GM23338 (cell line): ENCODE data around the gene ELAVL3. TPM values are rescaled to one million over a fixed set of nuclear protein-coding genes. Genes with fewer than 3 reads are reported as not detected.

Experiments used
- ATAC-seq: fragments of 200-7000 bp; cut with Tn5 transposase; 3 replicates; pipeline ENCODE4 v1.9.1; 2020
- DNase-seq: peaks from one replicate; pipeline ENCODE4 v3.0.0-alpha.2; 2015; ENCODE audit warnings: low spot score
- H2AFZ ChIP-seq: fragments of 200-600 bp; sonication (generic); 2 replicates; pipeline ENCODE4 v1.8.0; 2016; ENCODE audit warnings: antibody characterized with exemption, mild to moderate bottlenecking, moderate library complexity
- H3F3A ChIP-seq: fragments of 200-600 bp; sonication (generic); replicated peaks from 2 replicates; pipeline ENCODE4 v1.8.0; 2017; ENCODE audit warnings: antibody characterized with exemption, mixed run types, low read depth
- H3K27ac ChIP-seq: fragments of 200-600 bp; sonication (generic); 2 replicates; pipeline ENCODE4 v1.6.1; 2016; ENCODE audit warnings: low read depth
- H3K27me3 ChIP-seq: fragments of 200-600 bp; sonication (generic); 2 replicates; pipeline ENCODE4 v1.8.0; 2016; ENCODE audit warnings: mild to moderate bottlenecking, mixed run types, moderate library complexity; ENCODE audit not compliant: insufficient read depth
- H3K36me3 ChIP-seq: fragments of 200-600 bp; sonication (generic); 2 replicates; pipeline ENCODE4 v1.8.0; 2016; ENCODE audit warnings: mild to moderate bottlenecking; ENCODE audit not compliant: insufficient read depth
- H3K4me1 ChIP-seq: fragments of 200-600 bp; sonication (generic); 2 replicates; pipeline ENCODE4 v1.8.0; 2016; ENCODE audit warnings: mild to moderate bottlenecking, moderate library complexity; ENCODE audit not compliant: insufficient read depth
- H3K4me2 ChIP-seq: fragments of 200-600 bp; sonication (generic); 2 replicates; pipeline ENCODE4 v1.7.1; 2017; ENCODE audit warnings: mixed run types
- H3K4me3 ChIP-seq: fragments of 200-600 bp; sonication (generic); 2 replicates; pipeline ENCODE4 v1.6.1; 2016; ENCODE audit warnings: mixed run types
- H3K79me2 ChIP-seq: fragments of 200-600 bp; sonication (generic); replicated peaks from 2 replicates; pipeline ENCODE4 v1.8.0; 2017; ENCODE audit warnings: mild to moderate bottlenecking; ENCODE audit not compliant: insufficient read depth
- H3K9me2 ChIP-seq: fragments of 200-600 bp; sonication (generic); 2 replicates; pipeline ENCODE4 v1.8.0; 2017; ENCODE audit not compliant: insufficient read depth
- H4K20me1 ChIP-seq: fragments of 200-600 bp; sonication (generic); replicated peaks from 2 replicates; pipeline ENCODE4 v1.8.0; 2017; ENCODE audit warnings: mild to moderate bottlenecking; ENCODE audit not compliant: insufficient read depth
- H3K27ac Mint-ChIP-seq: 2 replicates; pipeline ENCODE4 v1.8.0; 2020; ENCODE audit warnings: inconsistent platforms, mild to moderate bottlenecking, moderate library complexity, mixed read lengths
- H3K27me3 Mint-ChIP-seq: 3 replicates; pipeline ENCODE4 v1.8.0; 2022; ENCODE audit warnings: low read depth, mild to moderate bottlenecking, moderate library complexity, mixed read lengths, inconsistent platforms; ENCODE audit not compliant: insufficient read depth, poor library complexity
- H3K36me3 Mint-ChIP-seq: 3 replicates; pipeline ENCODE4 v1.8.0; 2021; ENCODE audit warnings: low read depth, mild to moderate bottlenecking, inconsistent platforms, moderate library complexity, mixed read lengths
- H3K4me1 Mint-ChIP-seq: 3 replicates; pipeline ENCODE4 v1.8.0; 2020; ENCODE audit warnings: mild to moderate bottlenecking, inconsistent platforms, mixed read lengths
- H3K4me3 Mint-ChIP-seq: 3 replicates; pipeline ENCODE4 v1.8.0; 2021; ENCODE audit warnings: moderate library complexity, mild to moderate bottlenecking, inconsistent platforms, mixed read lengths
- H3K9me3 Mint-ChIP-seq: 3 replicates; pipeline ENCODE4 v1.8.0; 2020; ENCODE audit warnings: moderate library complexity, mild to moderate bottlenecking, inconsistent platforms, mixed read lengths
- CREB1 ChIP-seq: fragments of 250-450 bp; sonication (Bioruptor Pico); IDR thresholded peaks from 2 replicates; pipeline ENCODE4 v1.5.0; 2020; ENCODE audit warnings: low read depth, mild to moderate bottlenecking, moderate library complexity
- EZH2 ChIP-seq: fragments of 200-600 bp; sonication (generic); IDR thresholded peaks from one replicate; pipeline ENCODE4 v1.8.0; 2017; ENCODE audit warnings: antibody characterized with exemption, mild to moderate bottlenecking, low read depth; ENCODE audit not compliant: unreplicated experiment
- EZH2phosphoT487 ChIP-seq: fragments of 200-600 bp; sonication (generic); IDR thresholded peaks from one replicate; pipeline ENCODE4 v1.8.1; 2018; ENCODE audit warnings: antibody characterized with exemption; ENCODE audit not compliant: unreplicated experiment
- JUNB ChIP-seq: IDR thresholded peaks from one replicate; pipeline ENCODE4 v1.6.1; 2016; ENCODE audit warnings: antibody characterized with exemption; ENCODE audit not compliant: unreplicated experiment
- NANOG ChIP-seq: IDR thresholded peaks from 2 replicates; pipeline ENCODE4 v1.6.1; 2016; ENCODE audit warnings: antibody characterized with exemption, borderline replicate concordance
- POLR2AphosphoS5 ChIP-seq: IDR thresholded peaks from 2 replicates; pipeline ENCODE4 v1.6.1; 2016; ENCODE audit warnings: antibody characterized with exemption, low read depth
- STAT1 ChIP-seq: IDR thresholded peaks from one replicate; pipeline ENCODE4 v1.6.1; 2016; ENCODE audit warnings: antibody characterized with exemption; ENCODE audit not compliant: unreplicated experiment
- ZNF114 ChIP-seq: fragments of 250-450 bp; sonication (Bioruptor Pico); IDR thresholded peaks from 2 replicates; pipeline ENCODE4 v1.5.0; 2020; ENCODE audit warnings: mild to moderate bottlenecking, moderate library complexity
- ZNF331 ChIP-seq: fragments of 250-450 bp; sonication (Bioruptor Pico); IDR thresholded peaks from 2 replicates; pipeline ENCODE4 v1.5.0; 2020; ENCODE audit warnings: low read depth, mild to moderate bottlenecking, moderate library complexity
- polyA plus RNA-seq: library from polyadenylated mRNA; unstranded; fragments of >200 nt; fragmentation: Nextera tagmentation; extraction: Ambion mirVana; gene quantifications from 2 replicates; pipeline ENCODE4 v1.2.1, GENCODE V29; 2016
- total RNA-seq: library from RNA; depleted of rRNA; stranded (reverse); fragments of >200 nt; shearing (Covaris generic); gene quantifications from 2 replicates; pipeline ENCODE4 v1.2.3, GENCODE V29; 2014
- TF ChIP-seq, protein P1 (sequence below): IDR thresholded peaks from 2 replicates; pipeline ENCODE4 v1.6.1; 2016; ENCODE audit warnings: antibody characterized with exemption
- TF ChIP-seq, protein P2 (sequence below), 2 experiments: fragments of 200-600 bp in 1 of 2; sonication (generic) in 1 of 2; conservative IDR thresholded peaks; 2 replicates each; pipeline versions ENCODE4 v1.5.1 to v1.6.1; 2016 to 2017; ENCODE audit warnings: antibody characterized with exemption in 2 of 2, low read depth in 2 of 2, mild to moderate bottlenecking in 2 of 2, moderate library complexity in 1 of 2
- TF ChIP-seq, protein P3 (sequence below): IDR thresholded peaks from one replicate; pipeline ENCODE4 v1.6.1; 2018; ENCODE audit warnings: antibody characterized with exemption; ENCODE audit not compliant: unreplicated experiment
- TF ChIP-seq, protein P4 (sequence below): fragments of 250-450 bp; sonication (Bioruptor Pico); IDR thresholded peaks from 2 replicates; pipeline ENCODE4 v1.5.0; 2020; ENCODE audit warnings: mild to moderate bottlenecking, moderate library complexity

The ELAVL3 gene
- total and polyA plus RNA-seq, 2 experiments from 2014 or later = 0.45 to 1.2 TPM

DNA sequence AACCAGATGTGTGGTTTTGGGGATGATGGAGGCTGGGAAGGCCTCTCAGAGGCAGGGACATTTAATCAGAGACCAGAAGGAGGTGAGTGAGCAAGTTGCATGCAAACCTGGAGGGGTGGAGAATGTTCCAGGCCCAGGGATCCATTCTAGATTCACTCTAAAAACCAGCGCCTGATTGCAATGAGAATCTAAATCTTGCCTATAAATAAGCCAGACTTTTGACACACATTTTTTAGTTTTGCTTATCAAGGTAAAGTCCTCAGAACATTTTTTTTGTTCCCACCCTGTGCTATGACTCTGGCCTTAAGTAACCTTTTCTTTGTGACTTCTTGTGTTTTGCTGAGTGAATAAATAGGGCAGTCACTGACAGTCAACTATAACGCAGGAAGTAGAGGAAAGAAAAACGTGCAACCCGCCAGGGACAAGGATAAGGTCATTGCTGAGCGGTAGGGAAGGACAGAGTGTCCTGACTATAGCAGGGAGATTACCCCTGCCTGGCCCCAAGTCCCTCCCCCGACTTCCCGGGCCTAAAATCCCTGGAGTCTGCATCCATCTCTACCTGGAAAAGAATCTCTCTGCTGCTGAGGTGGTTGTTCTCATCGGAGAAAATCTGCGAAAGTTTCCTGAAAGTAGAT is 76.1 kb downstream of the ELAVL3 start:
- H3K27ac ChIP-seq = 0 out of 2 replicates have a peak overlapping the region, but pooled peaks have one; percentile 32

More for the DNA sequence above, 76.1 kb downstream of the ELAVL3 start:
- Histone ChIP-seq H2AFZ (no peak overlapping the region), H3K79me2 (no peaks in the 10 kb centered on the region), H3K9me2 (no peaks in the 10 kb centered on the region), H3K4me3 (no peak overlapping the region), H3K27me3 (no peaks in the 10 kb centered on the region), H3K4me2 (no peak overlapping the region), H3F3A (peaks cover 6% of the 10 kb centered on the region; the same call in 1 of the 2 replicates), H4K20me1 (0 out of 2 replicates have a peak, but pooled peaks cover 7% of the 10 kb centered on the region), H3K4me1 (peaks cover 2% of the 10 kb centered on the region; the same call in 1 of the 2 replicates), H3K36me3 (no peaks in the 10 kb centered on the region)
- Mint-ChIP-seq H3K36me3 (peaks cover 33% of the 10 kb centered on the region), H3K4me3 (no peak overlapping the region), H3K27ac (peak overlapping the region; percentile 67; the same call in 1 of the 2 replicates), H3K9me3 (no peaks in the 10 kb centered on the region), H3K4me1 (no peaks in the 10 kb centered on the region; the same call in 2 of the 3 replicates), H3K27me3 (peaks cover 9% of the 10 kb centered on the region)
- DNase-seq (no peak), ATAC-seq (no peak)
- TF ChIP-seq, protein P1, sequence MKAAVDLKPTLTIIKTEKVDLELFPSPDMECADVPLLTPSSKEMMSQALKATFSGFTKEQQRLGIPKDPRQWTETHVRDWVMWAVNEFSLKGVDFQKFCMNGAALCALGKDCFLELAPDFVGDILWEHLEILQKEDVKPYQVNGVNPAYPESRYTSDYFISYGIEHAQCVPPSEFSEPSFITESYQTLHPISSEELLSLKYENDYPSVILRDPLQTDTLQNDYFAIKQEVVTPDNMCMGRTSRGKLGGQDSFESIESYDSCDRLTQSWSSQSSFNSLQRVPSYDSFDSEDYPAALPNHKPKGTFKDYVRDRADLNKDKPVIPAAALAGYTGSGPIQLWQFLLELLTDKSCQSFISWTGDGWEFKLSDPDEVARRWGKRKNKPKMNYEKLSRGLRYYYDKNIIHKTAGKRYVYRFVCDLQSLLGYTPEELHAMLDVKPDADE = no peak
- TF ChIP-seq, protein P2, sequence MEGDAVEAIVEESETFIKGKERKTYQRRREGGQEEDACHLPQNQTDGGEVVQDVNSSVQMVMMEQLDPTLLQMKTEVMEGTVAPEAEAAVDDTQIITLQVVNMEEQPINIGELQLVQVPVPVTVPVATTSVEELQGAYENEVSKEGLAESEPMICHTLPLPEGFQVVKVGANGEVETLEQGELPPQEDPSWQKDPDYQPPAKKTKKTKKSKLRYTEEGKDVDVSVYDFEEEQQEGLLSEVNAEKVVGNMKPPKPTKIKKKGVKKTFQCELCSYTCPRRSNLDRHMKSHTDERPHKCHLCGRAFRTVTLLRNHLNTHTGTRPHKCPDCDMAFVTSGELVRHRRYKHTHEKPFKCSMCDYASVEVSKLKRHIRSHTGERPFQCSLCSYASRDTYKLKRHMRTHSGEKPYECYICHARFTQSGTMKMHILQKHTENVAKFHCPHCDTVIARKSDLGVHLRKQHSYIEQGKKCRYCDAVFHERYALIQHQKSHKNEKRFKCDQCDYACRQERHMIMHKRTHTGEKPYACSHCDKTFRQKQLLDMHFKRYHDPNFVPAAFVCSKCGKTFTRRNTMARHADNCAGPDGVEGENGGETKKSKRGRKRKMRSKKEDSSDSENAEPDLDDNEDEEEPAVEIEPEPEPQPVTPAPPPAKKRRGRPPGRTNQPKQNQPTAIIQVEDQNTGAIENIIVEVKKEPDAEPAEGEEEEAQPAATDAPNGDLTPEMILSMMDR (conservative IDR thresholded peaks at IDR 0.05; ENCODE audit: low read depth in 2 of 2) = no peak
- TF ChIP-seq ZNF331 (CRISPR knock-in tag) = no peak
- TF ChIP-seq NANOG = no peak
- TF ChIP-seq STAT1 = no peak
- no peak for TF ChIP-seq CREB1 (CRISPR knock-in tag)
- TF ChIP-seq, protein P3, sequence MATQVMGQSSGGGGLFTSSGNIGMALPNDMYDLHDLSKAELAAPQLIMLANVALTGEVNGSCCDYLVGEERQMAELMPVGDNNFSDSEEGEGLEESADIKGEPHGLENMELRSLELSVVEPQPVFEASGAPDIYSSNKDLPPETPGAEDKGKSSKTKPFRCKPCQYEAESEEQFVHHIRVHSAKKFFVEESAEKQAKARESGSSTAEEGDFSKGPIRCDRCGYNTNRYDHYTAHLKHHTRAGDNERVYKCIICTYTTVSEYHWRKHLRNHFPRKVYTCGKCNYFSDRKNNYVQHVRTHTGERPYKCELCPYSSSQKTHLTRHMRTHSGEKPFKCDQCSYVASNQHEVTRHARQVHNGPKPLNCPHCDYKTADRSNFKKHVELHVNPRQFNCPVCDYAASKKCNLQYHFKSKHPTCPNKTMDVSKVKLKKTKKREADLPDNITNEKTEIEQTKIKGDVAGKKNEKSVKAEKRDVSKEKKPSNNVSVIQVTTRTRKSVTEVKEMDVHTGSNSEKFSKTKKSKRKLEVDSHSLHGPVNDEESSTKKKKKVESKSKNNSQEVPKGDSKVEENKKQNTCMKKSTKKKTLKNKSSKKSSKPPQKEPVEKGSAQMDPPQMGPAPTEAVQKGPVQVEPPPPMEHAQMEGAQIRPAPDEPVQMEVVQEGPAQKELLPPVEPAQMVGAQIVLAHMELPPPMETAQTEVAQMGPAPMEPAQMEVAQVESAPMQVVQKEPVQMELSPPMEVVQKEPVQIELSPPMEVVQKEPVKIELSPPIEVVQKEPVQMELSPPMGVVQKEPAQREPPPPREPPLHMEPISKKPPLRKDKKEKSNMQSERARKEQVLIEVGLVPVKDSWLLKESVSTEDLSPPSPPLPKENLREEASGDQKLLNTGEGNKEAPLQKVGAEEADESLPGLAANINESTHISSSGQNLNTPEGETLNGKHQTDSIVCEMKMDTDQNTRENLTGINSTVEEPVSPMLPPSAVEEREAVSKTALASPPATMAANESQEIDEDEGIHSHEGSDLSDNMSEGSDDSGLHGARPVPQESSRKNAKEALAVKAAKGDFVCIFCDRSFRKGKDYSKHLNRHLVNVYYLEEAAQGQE = no peak
- no peak for TF ChIP-seq POLR2AphosphoS5
- no peak for TF ChIP-seq ZNF114
- TF ChIP-seq JUNB = no peak
- TF ChIP-seq EZH2 = no peak
- TF ChIP-seq, protein P4, sequence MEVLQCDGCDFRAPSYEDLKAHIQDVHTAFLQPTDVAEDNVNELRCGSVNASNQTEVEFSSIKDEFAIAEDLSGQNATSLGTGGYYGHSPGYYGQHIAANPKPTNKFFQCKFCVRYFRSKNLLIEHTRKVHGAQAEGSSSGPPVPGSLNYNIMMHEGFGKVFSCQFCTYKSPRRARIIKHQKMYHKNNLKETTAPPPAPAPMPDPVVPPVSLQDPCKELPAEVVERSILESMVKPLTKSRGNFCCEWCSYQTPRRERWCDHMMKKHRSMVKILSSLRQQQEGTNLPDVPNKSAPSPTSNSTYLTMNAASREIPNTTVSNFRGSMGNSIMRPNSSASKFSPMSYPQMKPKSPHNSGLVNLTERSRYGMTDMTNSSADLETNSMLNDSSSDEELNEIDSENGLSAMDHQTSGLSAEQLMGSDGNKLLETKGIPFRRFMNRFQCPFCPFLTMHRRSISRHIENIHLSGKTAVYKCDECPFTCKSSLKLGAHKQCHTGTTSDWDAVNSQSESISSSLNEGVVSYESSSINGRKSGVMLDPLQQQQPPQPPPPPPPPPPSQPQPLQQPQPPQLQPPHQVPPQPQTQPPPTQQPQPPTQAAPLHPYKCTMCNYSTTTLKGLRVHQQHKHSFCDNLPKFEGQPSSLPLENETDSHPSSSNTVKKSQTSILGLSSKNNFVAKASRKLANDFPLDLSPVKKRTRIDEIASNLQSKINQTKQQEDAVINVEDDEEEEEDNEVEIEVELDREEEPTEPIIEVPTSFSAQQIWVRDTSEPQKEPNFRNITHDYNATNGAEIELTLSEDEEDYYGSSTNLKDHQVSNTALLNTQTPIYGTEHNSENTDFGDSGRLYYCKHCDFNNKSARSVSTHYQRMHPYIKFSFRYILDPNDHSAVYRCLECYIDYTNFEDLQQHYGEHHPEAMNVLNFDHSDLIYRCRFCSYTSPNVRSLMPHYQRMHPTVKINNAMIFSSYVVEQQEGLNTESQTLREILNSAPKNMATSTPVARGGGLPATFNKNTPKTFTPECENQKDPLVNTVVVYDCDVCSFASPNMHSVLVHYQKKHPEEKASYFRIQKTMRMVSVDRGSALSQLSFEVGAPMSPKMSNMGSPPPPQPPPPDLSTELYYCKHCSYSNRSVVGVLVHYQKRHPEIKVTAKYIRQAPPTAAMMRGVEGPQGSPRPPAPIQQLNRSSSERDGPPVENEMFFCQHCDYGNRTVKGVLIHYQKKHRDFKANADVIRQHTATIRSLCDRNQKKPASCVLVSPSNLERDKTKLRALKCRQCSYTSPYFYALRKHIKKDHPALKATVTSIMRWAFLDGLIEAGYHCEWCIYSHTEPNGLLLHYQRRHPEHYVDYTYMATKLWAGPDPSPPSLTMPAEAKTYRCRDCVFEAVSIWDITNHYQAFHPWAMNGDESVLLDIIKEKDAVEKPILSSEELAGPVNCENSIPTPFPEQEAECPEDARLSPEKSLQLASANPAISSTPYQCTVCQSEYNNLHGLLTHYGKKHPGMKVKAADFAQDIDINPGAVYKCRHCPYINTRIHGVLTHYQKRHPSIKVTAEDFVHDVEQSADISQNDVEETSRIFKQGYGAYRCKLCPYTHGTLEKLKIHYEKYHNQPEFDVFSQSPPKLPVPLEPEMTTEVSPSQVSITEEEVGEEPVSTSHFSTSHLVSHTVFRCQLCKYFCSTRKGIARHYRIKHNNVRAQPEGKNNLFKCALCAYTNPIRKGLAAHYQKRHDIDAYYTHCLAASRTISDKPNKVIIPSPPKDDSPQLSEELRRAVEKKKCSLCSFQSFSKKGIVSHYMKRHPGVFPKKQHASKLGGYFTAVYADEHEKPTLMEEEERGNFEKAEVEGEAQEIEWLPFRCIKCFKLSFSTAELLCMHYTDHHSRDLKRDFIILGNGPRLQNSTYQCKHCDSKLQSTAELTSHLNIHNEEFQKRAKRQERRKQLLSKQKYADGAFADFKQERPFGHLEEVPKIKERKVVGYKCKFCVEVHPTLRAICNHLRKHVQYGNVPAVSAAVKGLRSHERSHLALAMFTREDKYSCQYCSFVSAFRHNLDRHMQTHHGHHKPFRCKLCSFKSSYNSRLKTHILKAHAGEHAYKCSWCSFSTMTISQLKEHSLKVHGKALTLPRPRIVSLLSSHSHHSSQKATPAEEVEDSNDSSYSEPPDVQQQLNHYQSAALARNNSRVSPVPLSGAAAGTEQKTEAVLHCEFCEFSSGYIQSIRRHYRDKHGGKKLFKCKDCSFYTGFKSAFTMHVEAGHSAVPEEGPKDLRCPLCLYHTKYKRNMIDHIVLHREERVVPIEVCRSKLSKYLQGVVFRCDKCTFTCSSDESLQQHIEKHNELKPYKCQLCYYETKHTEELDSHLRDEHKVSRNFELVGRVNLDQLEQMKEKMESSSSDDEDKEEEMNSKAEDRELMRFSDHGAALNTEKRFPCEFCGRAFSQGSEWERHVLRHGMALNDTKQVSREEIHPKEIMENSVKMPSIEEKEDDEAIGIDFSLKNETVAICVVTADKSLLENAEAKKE (CRISPR knock-in tag) = no peak
- TF ChIP-seq EZH2phosphoT487 = no peak
